Lower leg skin (tissue), 4 donors: Measurements from ENCODE around the gene IL12A. TPM values are rescaled to one million over a fixed set of nuclear protein-coding genes. Genes with fewer than 3 reads are reported as not detected.

Source experiments
- DNase-seq, 2 donors: peaks; one replicate each; pipeline ENCODE4 v3.0.0-alpha.2; 2019; ENCODE audit warnings: low spot score in 2 of 2
- H3K4me3 ChIP-seq: fragments of 200-600 bp; sonication (generic); 2 replicates; pipeline ENCODE4 v1.5.1; 2017; ENCODE audit warnings: mild to moderate bottlenecking, low read depth; ENCODE audit not compliant: poor library complexity, severe bottlenecking
- CTCF ChIP-seq, 3 donors: fragments of 450-650 bp; IDR thresholded peaks; one replicate each; pipeline ENCODE4 v1.5.1; 2016; ENCODE audit warnings: antibody characterized with exemption in 3 of 3, mild to moderate bottlenecking in 3 of 3, moderate library complexity in 2 of 3
- POLR2A ChIP-seq, 2 donors: fragments of 450-650 bp; IDR thresholded peaks; one replicate each; pipeline ENCODE4 v1.6.1; 2016 to 2017; ENCODE audit warnings: antibody characterized with exemption in 2 of 2, mild to moderate bottlenecking in 1 of 2, moderate library complexity in 1 of 2
- WGBS, 2 donors: methylation state at CpG; one replicate each; pipeline ENCODE4 v1.1.5; 2018; 5-methylcytosine and 5-hydroxymethylcytosine counted together
- intact Hi-C: fragments of 100-400 bp; cut with DNase I; formaldehyde crosslinking; loops from one replicate; pipeline ENCODE4 v1.15.0; 2023; ENCODE audit warnings: low total_unique reads
- total RNA-seq, 4 donors: library from RNA; depleted of rRNA; stranded (reverse); fragments of >200 nt; gene quantifications; one replicate each; pipeline ENCODE4 v1.1.0, GENCODE V29; 2016

IL12A gene
- total RNA-seq, 4 donors from 2014 or later: 0.36 to 7.9 (median 3.2) TPM; not detected in 1

- H3K4me3 ChIP-seq: no peak overlapping the region
- intact Hi-C loops: no loop called here
- whole genome bisulfite sequencing, 2 donors: 65 to 67% methylated on average over 4 of the region's 4 CpGs
- no peak for DNase-seq
- no peak for TF ChIP-seq CTCF (IDR thresholded peaks at IDR 0.05)
- TF ChIP-seq POLR2A (IDR thresholded peaks at IDR 0.05): no peak
These were observed 6.1 kb upstream of the IL12A start for GRCh38 chr3:159982442-159982974.

DNA sequence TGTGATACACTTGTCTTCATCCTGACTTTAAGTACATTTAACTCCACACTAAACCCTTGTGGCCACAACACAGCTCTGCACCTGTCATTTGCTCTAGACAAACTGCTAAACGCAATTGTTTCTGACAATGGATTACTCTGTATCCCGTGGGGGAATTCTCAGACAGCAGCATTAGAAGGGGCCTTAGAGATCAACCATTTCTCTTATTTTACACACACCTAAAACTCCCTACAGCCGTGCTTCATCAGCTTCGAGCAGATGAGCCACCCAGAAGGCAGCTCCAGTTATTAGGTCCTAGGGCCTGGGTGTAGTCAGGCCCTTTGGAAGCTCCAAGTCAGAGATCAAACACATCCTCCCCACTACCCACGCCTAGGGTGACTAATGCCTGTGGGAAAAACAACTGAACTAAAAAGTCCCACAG lies 1.3 kb upstream of the IL12A start:
- 58 to 67% methylated on average over 5 of the region's 5 CpGs for WGBS, 2 donors
- TF ChIP-seq POLR2A (IDR thresholded peaks at IDR 0.05) (no peak), CTCF (IDR thresholded peaks at IDR 0.05) (no peak)
- H3K4me3 ChIP-seq: no peak overlapping the region
- intact Hi-C loops: no loop called here
- DNase-seq: no peak

DNA sequence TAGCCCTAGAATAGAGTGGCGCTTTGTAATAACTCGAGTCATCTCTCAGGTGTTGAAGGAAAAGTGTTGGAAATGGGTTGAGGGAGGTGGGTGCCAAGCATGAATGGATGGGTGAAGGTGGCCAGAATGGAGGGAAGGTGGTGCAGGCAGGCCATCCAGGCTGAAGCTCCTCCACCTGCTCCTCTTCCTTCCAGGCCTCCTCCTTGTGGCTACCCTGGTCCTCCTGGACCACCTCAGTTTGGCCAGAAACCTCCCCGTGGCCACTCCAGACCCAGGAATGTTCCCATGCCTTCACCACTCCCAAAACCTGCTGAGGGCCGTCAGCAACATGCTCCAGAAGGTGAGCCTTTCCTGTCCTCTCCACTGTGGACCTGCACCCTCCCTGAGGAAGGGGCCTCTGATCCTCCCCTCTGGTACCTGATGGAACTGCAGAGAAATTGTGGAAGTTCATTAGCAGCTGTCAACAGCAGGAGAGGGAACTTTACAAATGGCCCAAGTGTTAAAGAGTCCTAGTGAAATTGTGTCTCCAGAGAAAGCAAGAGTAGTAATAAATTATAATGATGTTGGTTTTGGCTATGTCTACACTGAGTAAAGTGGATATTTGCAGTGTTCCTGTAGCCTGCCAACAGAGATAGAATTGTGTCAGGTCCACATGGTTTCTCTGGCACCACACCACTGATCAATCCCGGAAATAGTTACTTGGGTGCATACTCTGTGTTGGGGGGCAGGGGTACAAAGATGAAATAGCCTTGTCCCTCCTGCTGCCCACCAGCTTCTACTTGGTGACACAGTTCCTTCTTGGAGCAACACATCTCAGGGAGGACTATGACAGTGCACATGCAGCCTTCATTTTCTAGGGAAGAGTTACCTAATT lies 1.6 kb downstream of the IL12A start:
- intact Hi-C loops: no loop called here
- TF ChIP-seq CTCF (IDR thresholded peaks at IDR 0.05): no peak
- TF ChIP-seq POLR2A (IDR thresholded peaks at IDR 0.05): no peak
- WGBS, 2 donors: 83 to 86% methylated on average over 4 to 5 of the region's 5 CpGs
- H3K4me3 ChIP-seq: no peak overlapping the region
- DNase-seq: no peak

GRCh38 chr3:159991591-159991990 lies 3.0 kb downstream of the IL12A start:
- no peak overlapping the region for H3K4me3 ChIP-seq
- intact Hi-C loops: no loop called here
- 100% methylated on average over 1 of the region's 1 CpG for WGBS, 2 donors

DNA sequence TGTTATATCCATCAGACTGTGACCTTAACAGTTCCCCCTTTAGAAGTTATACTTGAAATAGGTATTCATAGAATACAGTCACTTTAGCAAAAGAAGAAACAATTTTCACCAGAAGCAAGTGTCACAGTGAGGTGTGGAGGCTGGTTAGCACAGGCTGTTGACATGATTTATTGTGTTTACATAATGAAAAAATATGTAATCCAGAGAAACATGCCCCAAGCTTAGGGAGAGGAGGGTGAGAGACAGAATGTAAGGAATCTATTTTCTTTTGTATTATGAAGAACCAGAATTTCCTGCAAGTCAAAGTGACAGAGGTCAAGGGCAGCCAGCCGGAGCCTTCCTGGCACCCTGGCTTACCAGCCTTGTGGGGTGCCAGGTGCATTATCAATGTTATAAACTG lies 4.0 kb downstream of the IL12A start:
- intact Hi-C loops: no loop called here
- WGBS, 2 donors: 39 to 63% methylated on average over 1 of the region's 1 CpG
- no peak for TF ChIP-seq CTCF (IDR thresholded peaks at IDR 0.05)

More at GRCh38 chr3:159991591-159991990, 3.0 kb downstream of the IL12A start:
- DNase-seq: no peak
- TF ChIP-seq CTCF (IDR thresholded peaks at IDR 0.05): no peak
- TF ChIP-seq POLR2A (IDR thresholded peaks at IDR 0.05): no peak

More for the DNA sequence above, 4.0 kb downstream of the IL12A start:
- DNase-seq: no peak
- H3K4me3 ChIP-seq: no peak overlapping the region
